Astrocyte (in vitro differentiated cells and primary cell): ENCODE results near the gene SH2D3A. TPM values are rescaled to one million over a fixed set of nuclear protein-coding genes. Genes with fewer than 3 reads are reported as not detected.

Experiments
- DNase-seq: peaks from one replicate; pipeline ENCODE4 v3.0.0-alpha.2; 2010; ENCODE audit warnings: low read depth
- FAIRE-seq: peaks from 2 replicates; lab custom pipeline; 2011; peaks lifted over from hg19 to GRCh38; lab: Jason Lieb, UNC
- H2AFZ ChIP-seq: 2 replicates; pipeline ENCODE4 v1.6.0; 2012; ENCODE audit warnings: low read depth, low read length, inconsistent platforms
- H3K27ac ChIP-seq: 2 replicates; pipeline ENCODE4 v1.5.1; 2011; ENCODE audit warnings: low read depth, low read length, inconsistent platforms
- H3K27me3 ChIP-seq: 2 replicates; pipeline ENCODE4 v1.6.0; 2011; ENCODE audit warnings: low read length, inconsistent platforms; ENCODE audit not compliant: insufficient read depth
- H3K36me3 ChIP-seq: 2 replicates; pipeline ENCODE4 v1.5.1; 2011; ENCODE audit warnings: low read length, inconsistent platforms; ENCODE audit not compliant: insufficient read depth
- H3K4me1 ChIP-seq: 2 replicates; pipeline ENCODE4 v1.5.1; 2011; ENCODE audit warnings: low read length, inconsistent platforms; ENCODE audit not compliant: insufficient read depth
- H3K4me2 ChIP-seq: 2 replicates; pipeline ENCODE4 v1.6.0; 2012; ENCODE audit warnings: low read length, inconsistent platforms
- H3K4me3 ChIP-seq: 2 replicates; pipeline ENCODE4 v1.5.1; 2011; ENCODE audit warnings: low read depth, mild to moderate bottlenecking, low read length, inconsistent platforms; ENCODE audit not compliant: insufficient read depth
- H3K79me2 ChIP-seq: 2 replicates; pipeline ENCODE4 v1.6.0; 2012; ENCODE audit warnings: mild to moderate bottlenecking, low read length, inconsistent platforms; ENCODE audit not compliant: insufficient read depth
- H3K9ac ChIP-seq: 2 replicates; pipeline ENCODE4 v1.6.0; 2012; ENCODE audit warnings: mild to moderate bottlenecking, low read length, inconsistent platforms
- H3K9me3 ChIP-seq: 2 replicates; pipeline ENCODE4 v1.5.1; 2012; ENCODE audit warnings: low read depth, mild to moderate bottlenecking, low read length, inconsistent platforms; ENCODE audit not compliant: insufficient read depth
- H4K20me1 ChIP-seq: 2 replicates; pipeline ENCODE4 v1.6.0; 2012; ENCODE audit warnings: low read length, inconsistent platforms; ENCODE audit not compliant: insufficient read depth
- H3K27ac Mint-ChIP-seq: one replicate; pipeline ENCODE4 v1.8.0; 2021; ENCODE audit warnings: mild to moderate bottlenecking, mixed read lengths; ENCODE audit not compliant: unreplicated experiment
- H3K27me3 Mint-ChIP-seq: one replicate; pipeline ENCODE4 v1.8.0; 2021; ENCODE audit warnings: low read depth, mixed read lengths; ENCODE audit not compliant: unreplicated experiment
- H3K36me3 Mint-ChIP-seq: one replicate; pipeline ENCODE4 v1.8.0; 2021; ENCODE audit warnings: low read depth, mixed read lengths; ENCODE audit not compliant: unreplicated experiment
- H3K4me1 Mint-ChIP-seq: one replicate; pipeline ENCODE4 v1.8.0; 2021; ENCODE audit warnings: low read depth, mixed read lengths; ENCODE audit not compliant: unreplicated experiment
- H3K4me3 Mint-ChIP-seq: one replicate; pipeline ENCODE4 v1.8.0; 2021; ENCODE audit warnings: mild to moderate bottlenecking, moderate library complexity, mixed read lengths; ENCODE audit not compliant: unreplicated experiment
- H3K9me3 Mint-ChIP-seq: one replicate; pipeline ENCODE4 v1.8.0; 2021; ENCODE audit warnings: mild to moderate bottlenecking, mixed read lengths; ENCODE audit not compliant: unreplicated experiment
- CTCF ChIP-seq: IDR thresholded peaks from 2 replicates; pipeline ENCODE4 v1.5.1; 2011; ENCODE audit warnings: low read depth, mild to moderate bottlenecking, inconsistent platforms, low read length, moderate library complexity; ENCODE audit not compliant: insufficient read depth
- EZH2 ChIP-seq: IDR thresholded peaks from 2 replicates; pipeline ENCODE4 v1.6.1; 2012; ENCODE audit warnings: mild to moderate bottlenecking, low read length, inconsistent platforms; ENCODE audit not compliant: insufficient read depth
- microRNA-seq: library from miRNA; unstranded; fragments of <30 nt; microRNA quantifications from one replicate; pipeline ENCODE4 v1.2.0, GENCODE V29; 2020
- total RNA-seq: library from RNA; stranded (reverse); gene quantifications from 2 replicates; pipeline ENCODE4 v1.2.1, GENCODE V29; 2021

SH2D3A gene
- total RNA-seq, 1 donor from 2014 or later = 2.6 TPM

GRCh38 chr19:6706633-6706958 lies 60.6 kb downstream of the SH2D3A start:
- Histone ChIP-seq H3K4me3 (no peak overlapping the region), H3K4me2 (no peak overlapping the region), H3K4me1 (no peaks in the 10 kb centered on the region), H3K36me3 (no peaks in the 10 kb centered on the region), H3K9me3 (no peaks in the 10 kb centered on the region), H3K9ac (no peak overlapping the region), H3K27me3 (peaks cover 6% of the 10 kb centered on the region), H2AFZ (no peak overlapping the region), H3K79me2 (no peaks in the 10 kb centered on the region), H4K20me1 (no peaks in the 10 kb centered on the region), H3K27ac (no peak overlapping the region)
- TF ChIP-seq CTCF (no peak), EZH2 (no peak)
- FAIRE-seq = no peak
- Mint-ChIP-seq H3K4me3 (no peak overlapping the region), H3K27me3 (peaks cover 17% of the 10 kb centered on the region), H3K4me1 (no peaks in the 10 kb centered on the region), H3K36me3 (no peaks in the 10 kb centered on the region), H3K27ac (no peak overlapping the region), H3K9me3 (peaks cover 6% of the 10 kb centered on the region)
- no peak for DNase-seq

GRCh38 chr19:6705931-6706632 lies 61.2 kb downstream of the SH2D3A start:
- no peaks in the 10 kb centered on the region for H3K79me2 ChIP-seq
- Mint-ChIP-seq H3K27ac (no peak overlapping the region), H3K36me3 (no peaks in the 10 kb centered on the region), H3K27me3 (peaks cover 12% of the 10 kb centered on the region), H3K9me3 (peaks cover 9% of the 10 kb centered on the region), H3K4me3 (no peak overlapping the region), H3K4me1 (no peaks in the 10 kb centered on the region)
- no peak for TF ChIP-seq EZH2
- TF ChIP-seq CTCF = no peak
- no peak overlapping the region for H3K9ac ChIP-seq
- H3K4me2 ChIP-seq = no peak overlapping the region
- no peaks in the 10 kb centered on the region for H3K4me1 ChIP-seq
- H3K27ac ChIP-seq = no peak overlapping the region
- H2AFZ ChIP-seq = no peak overlapping the region
- FAIRE-seq (no peak), DNase-seq (no peak)
- H3K36me3 ChIP-seq = no peaks in the 10 kb centered on the region
- no peaks in the 10 kb centered on the region for H4K20me1 ChIP-seq
- H3K4me3 ChIP-seq = no peak overlapping the region
- H3K9me3 ChIP-seq = no peaks in the 10 kb centered on the region
- H3K27me3 ChIP-seq = peaks cover 6% of the 10 kb centered on the region

Small RNAs within 50 kb of the gene (microRNA-seq; reads per million reads assigned to microRNA genes)
- 1.1 reads per million for gene MIR6791

Other genes starting within 250 kb of the SH2D3A start
- 2.3 and 2.4 TPM in 2 replicates for gene TNFSF9, start 236.4 kb downstream of the SH2D3A start, total RNA-seq
- gene CD70, start 176.3 kb downstream of the SH2D3A start, total RNA-seq = 0.34 and 0.48 TPM in 2 replicates
- not detected in 2 replicates for gene TNFSF14, start 97.3 kb downstream of the SH2D3A start, total RNA-seq
- 0.77 and 2.4 TPM in 2 replicates for gene C3, start 46.8 kb downstream of the SH2D3A start, total RNA-seq
- 41.6 and 50.9 TPM in 2 replicates for gene GPR108, start 29.9 kb downstream of the SH2D3A start, total RNA-seq
- 36.3 and 41.4 TPM in 2 replicates for gene TRIP10, start 27.8 kb downstream of the SH2D3A start, total RNA-seq
- not detected in 2 replicates for gene VAV1, start 5.3 kb upstream of the SH2D3A start, total RNA-seq
- gene ADGRE1, start 120.1 kb upstream of the SH2D3A start, total RNA-seq = not detected in 2 replicates